ENCODE results near the gene PCNX3. TPM values are rescaled to one million over a fixed set of nuclear protein-coding genes. Genes with fewer than 3 reads are reported as not detected.
A peak's percentile ranks its signal among the peaks of the same experiment; 100 is the strongest.
"Not testable (repeated sequence)": the region's sequence is repeated elsewhere in the genome, so short reads cannot be mapped to it uniquely, and the experiment has no call there.

Gene PCNX3
- total RNA-seq, 4 donors from 2014 or later, result 56.4 to 89.0 (median 62.4) TPM

GRCh38 chr11:65637032-65637557 lies 21.5 kb downstream of the PCNX3 start:
- no peak for DNase-seq
- Histone ChIP-seq H3K4me3 (no peak overlapping the region), H3K4me1 (peaks cover 9 to 38% (median 32%) of the 10 kb centered on the region in 4 donors), H3K9me3 (no peaks in the 10 kb centered on the region), H3K36me3 (peaks cover 0 to 29% (median 14%) of the 10 kb centered on the region in 4 donors), H3K27me3 (no peaks in the 10 kb centered on the region), H3K27ac (peak overlapping the region; percentile 84 to 92 (median 88))
- WGBS, 2 donors (ENCODE audit: low coverage in 1 of 2), result 95% methylated on average over 3 of the region's 3 CpGs; no CpG with 5 or more reads in 1 of the 2 donors
- intact Hi-C loops (cut with DNase I; ENCODE audit: low total_unique reads) (loop anchor here (10.0 kb wide), 1 partner anchor 68 kb away; no protein-coding TSS in a partner anchor), in situ Hi-C loops (cut with MboI; ENCODE audit: low pct_ligation_motif_present in 1 of 4, low pct_unique_long_range_greater_than_20kb in 1 of 4, low sequenced_read_pairs in 3 of 4) (no loop called here)
- TF ChIP-seq POLR2A (IDR thresholded peaks at IDR 0.05), result no peak
- TF ChIP-seq EP300 (IDR thresholded peaks at IDR 0.05; ENCODE audit: low read depth), result no peak
- TF ChIP-seq POLR2AphosphoS5 (IDR thresholded peaks at IDR 0.05), result no peak
- no peak for TF ChIP-seq CTCF (IDR thresholded peaks at IDR 0.05)

GRCh38 chr11:65637794-65638419 lies 22.3 kb downstream of the PCNX3 start, which contains the start of gene SIPA1:
Gene SIPA1, plus strand, starts transcription at chr11:65638101. Its CDS starts 2,821 bp downstream, at chr11:65640922.
- Histone ChIP-seq H3K36me3 (peaks cover 0 to 27% (median 12%) of the 10 kb centered on the region in 4 donors), H3K4me3 (peak within 1 kb of the TSS; percentile 48 to 77 (median 50)), H3K27ac (peak within 1 kb of the TSS; percentile 84 to 92 (median 88)), H3K4me1 (peaks cover 9 to 38% (median 32%) of the 10 kb centered on the region in 4 donors), H3K9me3 (no peaks in the 10 kb centered on the region), H3K27me3 (no peaks in the 10 kb centered on the region)
- peak; percentile 80 for DNase-seq
- intact Hi-C loops (cut with DNase I; ENCODE audit: low total_unique reads) (loop anchor here (10.0 kb wide), 1 partner anchor 67 kb away; no protein-coding TSS in a partner anchor), in situ Hi-C loops (cut with MboI; ENCODE audit: low pct_ligation_motif_present in 1 of 4, low pct_unique_long_range_greater_than_20kb in 1 of 4, low sequenced_read_pairs in 3 of 4) (no loop called here)
- 10% methylated on average over 15 of the region's 46 CpGs; no CpG with 5 or more reads in 1 of the 2 donors for WGBS, 2 donors (ENCODE audit: low coverage in 1 of 2)
- TF ChIP-seq CTCF (IDR thresholded peaks at IDR 0.05), result peak in 3 of 5 experiments; percentile 10 to 21 (median 20)
- TF ChIP-seq POLR2A (IDR thresholded peaks at IDR 0.05), result peak; percentile 51
- peak; percentile 48 to 68 (median 60) for TF ChIP-seq POLR2AphosphoS5 (IDR thresholded peaks at IDR 0.05)
- TF ChIP-seq EP300 (IDR thresholded peaks at IDR 0.05; ENCODE audit: low read depth), result no peak

GRCh38 chr11:65639228-65639597 lies 23.6 kb downstream of the PCNX3 start:
- H3K27me3 ChIP-seq; in situ Hi-C loops (cut with MboI; ENCODE audit: low pct_ligation_motif_present in 1 of 4, low pct_unique_long_range_greater_than_20kb in 1 of 4, low sequenced_read_pairs in 3 of 4); H3K9me3 ChIP-seq; DNase-seq: not testable (repeated sequence)
- 83% methylated on average over 9 of the region's 9 CpGs; no CpG with 5 or more reads in 1 of the 2 donors for WGBS, 2 donors (ENCODE audit: low coverage in 1 of 2)
- Histone ChIP-seq H3K36me3 (peaks cover 0 to 24% (median 12%) of the 10 kb centered on the region in 4 donors), H3K4me1 (peaks cover 9 to 38% (median 32%) of the 10 kb centered on the region in 4 donors), H3K4me3 (peak overlapping the region in 2 of 4 donors; percentile 49 to 77), H3K27ac (peak overlapping the region; percentile 84 to 92 (median 88))
- intact Hi-C loops (cut with DNase I; ENCODE audit: low total_unique reads), result loop anchor here (10.0 kb wide), 1 partner anchor 66 kb away; no protein-coding TSS in a partner anchor

GRCh38 chr11:65639623-65640482 lies 24.3 kb downstream of the PCNX3 start:
- in situ Hi-C loops (cut with MboI; ENCODE audit: low pct_ligation_motif_present in 1 of 4, low pct_unique_long_range_greater_than_20kb in 1 of 4, low sequenced_read_pairs in 3 of 4) (no loop called here), intact Hi-C loops (cut with DNase I; ENCODE audit: low total_unique reads) (loop anchor here (10.0 kb wide), 1 partner anchor 65 kb away; no protein-coding TSS in a partner anchor)
- WGBS, 2 donors (ENCODE audit: low coverage in 1 of 2), result 50% methylated on average over 7 of the region's 8 CpGs; no CpG with 5 or more reads in 1 of the 2 donors
- peaks cover 0 to 17% (median 9%) of the 10 kb centered on the region in 4 donors for H3K36me3 ChIP-seq
- TF ChIP-seq POLR2AphosphoS5 (IDR thresholded peaks at IDR 0.05) (peak in 1 of 3 donors; percentile 19), EP300 (IDR thresholded peaks at IDR 0.05; ENCODE audit: low read depth) (no peak)
- no peaks in the 10 kb centered on the region for H3K27me3 ChIP-seq
- no peaks in the 10 kb centered on the region for H3K9me3 ChIP-seq
- DNase-seq, result peak; percentile 67
- H3K4me1 ChIP-seq, result peaks cover 9 to 38% (median 32%) of the 10 kb centered on the region in 4 donors
- peak overlapping the region; percentile 84 to 92 (median 88) for H3K27ac ChIP-seq
- H3K4me3 ChIP-seq, result peak overlapping the region in 2 of 4 donors; percentile 16 to 77
